NCI-H128 (cell line): ENCODE data around the gene COL18A1.
"Not testable (repeated sequence)": the region's sequence is repeated elsewhere in the genome, so short reads cannot be mapped to it uniquely, and the experiment has no call there.

Experiments
- DNase-seq: peaks from one replicate; lab custom pipeline; 2025; ENCODE audit not compliant: unreplicated experiment; lab: John Stamatoyannopoulos, UW

Gene COL18A1

GRCh38 chr21:45515241-45516061 is 110.5 kb downstream of the COL18A1 start:
- no peak for DNase-seq

GRCh38 chr21:45516071-45516670 is 111.2 kb downstream of the COL18A1 start:
- no peak for DNase-seq

GRCh38 chr21:45516671-45517151 is 111.7 kb downstream of the COL18A1 start:
- no peak for DNase-seq

- DNase-seq, result no peak
Measured at GRCh38 chr21:45517249-45518065, 112.5 kb downstream of the COL18A1 start.

- no peak for DNase-seq
Measured at GRCh38 chr21:45518742-45519141, 113.8 kb downstream of the COL18A1 start.

GRCh38 chr21:45519182-45519581 is 114.2 kb downstream of the COL18A1 start:
- DNase-seq, result no peak

- no peak for DNase-seq
Measured at GRCh38 chr21:45521241-45521640, 116.3 kb downstream of the COL18A1 start.

- DNase-seq, result no peak
Measured at GRCh38 chr21:45522381-45522780, 117.4 kb downstream of the COL18A1 start.

GRCh38 chr21:45522986-45523385 is 118.0 kb downstream of the COL18A1 start:
- DNase-seq, result no peak

GRCh38 chr21:45523411-45524101 is 118.6 kb downstream of the COL18A1 start:
- DNase-seq, result no peak

GRCh38 chr21:45524756-45525152 is 119.8 kb downstream of the COL18A1 start:
- DNase-seq, result no peak

- no peak for DNase-seq
Measured at GRCh38 chr21:45525153-45525909, 120.4 kb downstream of the COL18A1 start.

GRCh38 chr21:45525910-45526306 is 120.9 kb downstream of the COL18A1 start:
- DNase-seq, result no peak

- not testable (repeated sequence) for DNase-seq
Measured at GRCh38 chr21:45527151-45527999, 122.4 kb downstream of the COL18A1 start.

- no peak for DNase-seq
Measured at GRCh38 chr21:45528028-45528705, 123.2 kb downstream of the COL18A1 start.

GRCh38 chr21:45528981-45529784 is 124.2 kb downstream of the COL18A1 start:
- DNase-seq, result no peak

- no peak for DNase-seq
Measured at GRCh38 chr21:45529785-45530422, 124.9 kb downstream of the COL18A1 start.
